Neuron (in vitro differentiated cells): ENCODE measurements around the gene MORC4.

ENCODE experiments used
- H2AFZ ChIP-seq: one replicate; pipeline ENCODE4 v1.6.1; 2013; ENCODE audit warnings: low read depth, mild to moderate bottlenecking, inconsistent platforms, low read length, moderate library complexity
- H3K27me3 ChIP-seq: one replicate; pipeline ENCODE4 v1.6.1; 2013; ENCODE audit warnings: low read length; ENCODE audit not compliant: insufficient read depth
- H3K36me3 ChIP-seq: one replicate; pipeline ENCODE4 v1.6.1; 2013; ENCODE audit warnings: low read length; ENCODE audit not compliant: insufficient read depth
- H3K4me1 ChIP-seq: one replicate; pipeline ENCODE4 v1.6.1; 2013; ENCODE audit warnings: low read length; ENCODE audit not compliant: insufficient read depth
- H3K4me3 ChIP-seq: 2 replicates; pipeline ENCODE4 v1.5.1; 2013; ENCODE audit warnings: mild to moderate bottlenecking, low read length, moderate library complexity
- H3K9me3 ChIP-seq: one replicate; pipeline ENCODE4 v1.6.1; 2013; ENCODE audit warnings: low read length

Gene MORC4

DNA sequence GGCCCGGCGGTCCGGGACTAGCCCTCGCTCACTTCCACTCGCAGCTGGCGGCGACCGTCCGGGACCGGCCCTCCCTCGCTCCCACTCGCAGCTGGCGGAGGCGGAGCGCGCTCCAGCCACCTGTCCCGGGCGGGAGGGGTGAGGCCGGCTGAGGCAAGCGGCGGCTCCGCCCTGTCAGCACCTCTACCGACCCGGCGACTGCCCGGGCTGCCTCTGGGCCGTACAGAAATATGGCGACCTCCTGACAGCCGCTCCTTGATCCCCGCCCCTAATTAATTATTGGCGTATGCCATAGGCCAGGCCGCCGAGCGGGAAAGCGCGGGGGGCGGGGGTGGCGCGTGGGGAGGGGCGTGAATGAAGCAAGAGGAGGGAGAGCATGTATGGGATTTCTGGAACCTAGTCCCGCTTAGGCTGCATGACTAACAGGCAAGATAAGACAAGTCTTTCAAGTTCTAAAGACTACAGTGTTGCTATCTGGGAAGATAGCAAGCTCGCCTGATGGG, at the start of gene MORC4:
TSS of gene MORC4 (minus strand) at position 200 of the 503 bp plus-strand sequence. CDS start 243 bp downstream, outside the sequence.
- H3K9me3 ChIP-seq: peaks cover 2% of the 10 kb centered on the region
- peak within 1 kb of the TSS; percentile 21 for H2AFZ ChIP-seq
- H3K36me3 ChIP-seq: no peaks in the 10 kb centered on the region
- H3K4me3 ChIP-seq: peak within 1 kb of the TSS; percentile 70
- H3K4me1 ChIP-seq: no peaks in the 10 kb centered on the region
- H3K27me3 ChIP-seq: no peaks in the 10 kb centered on the region

GRCh38 chrX:107047622-107048021, 47.6 kb upstream of the MORC4 start:
- Histone ChIP-seq H3K4me1 (no peaks in the 10 kb centered on the region), H3K36me3 (no peaks in the 10 kb centered on the region), H3K9me3 (no peaks in the 10 kb centered on the region), H3K27me3 (no peaks in the 10 kb centered on the region), H3K4me3 (no peak overlapping the region), H2AFZ (no peak overlapping the region)

- H3K4me1 ChIP-seq: no peaks in the 10 kb centered on the region
- peaks cover 2% of the 10 kb centered on the region for H3K27me3 ChIP-seq
- no peak overlapping the region for H3K4me3 ChIP-seq
- no peaks in the 10 kb centered on the region for H3K36me3 ChIP-seq
- no peaks in the 10 kb centered on the region for H3K9me3 ChIP-seq
- no peak overlapping the region for H2AFZ ChIP-seq
Measured at GRCh38 chrX:107029752-107030151, 29.7 kb upstream of the MORC4 start.

DNA sequence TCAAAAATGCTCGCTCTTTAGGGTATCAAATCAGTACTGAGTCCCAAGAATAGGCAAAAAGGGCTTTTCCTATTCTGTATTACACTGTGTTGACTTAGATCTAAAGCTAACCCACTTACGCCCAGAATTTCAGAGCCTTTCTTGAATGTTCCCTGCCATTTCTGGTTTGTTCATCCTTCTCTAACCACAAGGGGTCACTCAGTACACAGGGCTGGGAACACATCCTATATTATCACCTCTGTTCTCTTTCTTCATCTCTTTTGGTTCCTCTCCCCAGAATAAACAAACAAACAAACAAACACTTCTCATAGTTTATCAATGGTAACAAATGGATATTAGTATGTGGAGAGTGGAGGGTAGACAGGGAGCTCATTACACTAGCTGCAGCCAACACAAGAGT, 25.5 kb upstream of the MORC4 start:
- no peak overlapping the region for H2AFZ ChIP-seq
- no peaks in the 10 kb centered on the region for H3K27me3 ChIP-seq
- H3K4me3 ChIP-seq: no peak overlapping the region
- H3K36me3 ChIP-seq: no peaks in the 10 kb centered on the region
- H3K9me3 ChIP-seq: no peaks in the 10 kb centered on the region
- H3K4me1 ChIP-seq: no peaks in the 10 kb centered on the region

- Histone ChIP-seq H3K27me3 (no peaks in the 10 kb centered on the region), H3K4me1 (no peaks in the 10 kb centered on the region), H3K4me3 (no peak overlapping the region), H3K36me3 (no peaks in the 10 kb centered on the region), H2AFZ (no peak overlapping the region), H3K9me3 (no peaks in the 10 kb centered on the region)
Measured at GRCh38 chrX:107014936-107015335, 14.9 kb upstream of the MORC4 start.

- no peak overlapping the region for H3K4me3 ChIP-seq
- no peaks in the 10 kb centered on the region for H3K9me3 ChIP-seq
- no peaks in the 10 kb centered on the region for H3K27me3 ChIP-seq
- no peaks in the 10 kb centered on the region for H3K36me3 ChIP-seq
- H3K4me1 ChIP-seq: no peaks in the 10 kb centered on the region
- H2AFZ ChIP-seq: no peak overlapping the region
Measured at GRCh38 chrX:107008034-107008433, 8.0 kb upstream of the MORC4 start.

DNA sequence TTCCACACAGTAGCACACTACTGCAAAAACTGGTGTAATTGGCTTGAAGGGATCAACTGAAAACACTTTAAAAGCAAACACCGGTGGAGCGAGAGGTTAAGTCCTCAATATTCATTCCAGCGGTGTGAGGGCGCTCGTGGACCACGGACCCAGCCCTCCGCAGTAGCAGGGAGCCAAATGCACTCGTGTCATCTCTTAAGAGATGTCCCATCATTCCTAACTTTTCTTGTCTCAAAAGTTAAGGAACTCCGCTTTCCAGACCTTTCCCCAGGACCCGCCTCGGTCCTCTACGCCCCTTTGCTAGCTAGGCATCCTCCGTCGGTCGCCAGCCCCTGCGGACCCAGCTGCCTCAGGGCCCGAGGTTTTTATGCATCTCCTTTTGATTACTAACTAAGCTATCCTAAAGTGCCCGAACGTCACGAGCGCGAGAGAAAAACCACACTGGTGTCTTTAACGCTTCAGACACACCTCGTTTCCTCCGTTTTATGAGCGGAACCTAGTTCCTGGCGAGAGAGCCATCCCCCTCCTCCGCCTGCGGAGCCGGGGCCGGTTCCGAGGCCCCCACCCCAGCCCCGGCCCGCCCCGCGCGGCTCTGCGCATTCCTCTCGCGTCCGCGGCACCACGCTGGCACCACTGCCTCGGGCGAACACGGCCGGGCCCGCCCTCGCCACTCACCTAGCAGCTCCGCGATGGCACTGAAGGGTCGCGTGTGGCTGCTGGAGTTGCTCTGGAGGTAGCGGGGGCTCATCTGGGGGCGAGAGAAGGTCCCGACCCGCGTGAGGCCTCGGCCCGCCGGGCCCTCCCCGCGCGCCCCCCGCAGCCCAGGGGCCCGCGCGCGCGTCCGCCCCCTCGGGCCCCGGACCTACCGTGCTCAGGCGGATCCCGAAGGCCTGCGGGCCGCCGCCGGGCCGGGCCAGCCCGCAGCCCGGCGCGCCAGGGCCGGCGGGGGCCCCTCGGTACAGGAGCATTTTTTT, 723 bp downstream of the MORC4 start:
- peaks cover 2% of the 10 kb centered on the region for H3K9me3 ChIP-seq
- H3K4me1 ChIP-seq: no peaks in the 10 kb centered on the region
- H3K4me3 ChIP-seq: peak overlapping the region; percentile 70
- H3K27me3 ChIP-seq: no peaks in the 10 kb centered on the region
- H3K36me3 ChIP-seq: no peaks in the 10 kb centered on the region
- H2AFZ ChIP-seq: peak overlapping the region; percentile 21

DNA sequence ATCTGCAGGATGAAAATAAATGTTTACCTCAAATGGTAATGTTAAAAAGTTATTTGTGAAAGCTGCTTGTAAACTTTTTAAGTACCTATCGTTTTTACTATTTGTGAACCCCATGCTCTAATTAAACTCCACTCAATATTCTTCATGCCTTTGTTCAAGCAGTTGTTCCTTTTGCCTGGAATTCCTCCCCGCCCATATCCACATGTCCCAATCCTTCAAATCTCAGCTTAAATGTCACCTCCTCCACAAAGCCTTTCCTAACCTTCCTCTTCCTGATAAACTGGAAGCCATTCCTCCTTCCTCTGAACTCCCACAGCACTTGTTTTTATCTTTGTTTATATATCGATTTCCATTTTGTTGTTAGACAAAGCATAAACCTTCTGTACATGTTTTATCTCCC, 2.4 kb downstream of the MORC4 start:
- Histone ChIP-seq H2AFZ (no peak overlapping the region), H3K4me1 (no peaks in the 10 kb centered on the region), H3K4me3 (no peak overlapping the region)

DNA sequence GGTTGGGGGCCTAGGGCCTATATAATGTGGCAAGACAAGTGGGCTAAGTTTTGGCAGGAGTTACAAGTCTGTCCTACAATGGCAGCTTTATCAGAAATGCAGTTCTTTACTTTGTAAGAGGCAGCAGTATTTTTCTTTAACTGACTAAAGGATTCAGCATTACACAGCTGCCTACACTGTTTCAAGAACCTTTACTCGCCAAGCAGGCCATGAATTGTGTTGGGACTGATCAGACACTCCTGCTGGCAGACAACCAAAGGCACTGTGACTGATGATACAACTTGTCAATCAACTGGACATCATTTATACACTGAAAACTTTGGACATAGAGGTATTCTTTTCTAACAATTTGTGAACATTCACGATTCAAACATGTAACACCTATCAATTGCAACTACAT, 4.3 kb downstream of the MORC4 start:
- Histone ChIP-seq H2AFZ (no peak overlapping the region), H3K36me3 (no peaks in the 10 kb centered on the region), H3K27me3 (no peaks in the 10 kb centered on the region), H3K4me1 (no peaks in the 10 kb centered on the region), H3K4me3 (no peak overlapping the region), H3K9me3 (peaks cover 2% of the 10 kb centered on the region)

More for the DNA sequence above, 2.4 kb downstream of the MORC4 start:
- Histone ChIP-seq H3K9me3 (peaks cover 2% of the 10 kb centered on the region), H3K27me3 (no peaks in the 10 kb centered on the region), H3K36me3 (no peaks in the 10 kb centered on the region)

GRCh38 chrX:106987488-106987887, 12.5 kb downstream of the MORC4 start:
- Histone ChIP-seq H2AFZ (no peak overlapping the region), H3K4me3 (no peak overlapping the region), H3K4me1 (no peaks in the 10 kb centered on the region), H3K9me3 (no peaks in the 10 kb centered on the region), H3K27me3 (no peaks in the 10 kb centered on the region), H3K36me3 (no peaks in the 10 kb centered on the region)

- Histone ChIP-seq H3K27me3 (no peaks in the 10 kb centered on the region), H3K36me3 (no peaks in the 10 kb centered on the region), H2AFZ (no peak overlapping the region), H3K4me3 (no peak overlapping the region), H3K4me1 (no peaks in the 10 kb centered on the region), H3K9me3 (no peaks in the 10 kb centered on the region)
Measured at GRCh38 chrX:106980952-106981626, 18.9 kb downstream of the MORC4 start.

- Histone ChIP-seq H3K36me3 (no peaks in the 10 kb centered on the region), H3K4me3 (no peak overlapping the region), H3K9me3 (no peaks in the 10 kb centered on the region), H3K4me1 (no peaks in the 10 kb centered on the region), H2AFZ (no peak overlapping the region), H3K27me3 (no peaks in the 10 kb centered on the region)
Measured at GRCh38 chrX:106976416-106976815, 23.6 kb downstream of the MORC4 start.

DNA sequence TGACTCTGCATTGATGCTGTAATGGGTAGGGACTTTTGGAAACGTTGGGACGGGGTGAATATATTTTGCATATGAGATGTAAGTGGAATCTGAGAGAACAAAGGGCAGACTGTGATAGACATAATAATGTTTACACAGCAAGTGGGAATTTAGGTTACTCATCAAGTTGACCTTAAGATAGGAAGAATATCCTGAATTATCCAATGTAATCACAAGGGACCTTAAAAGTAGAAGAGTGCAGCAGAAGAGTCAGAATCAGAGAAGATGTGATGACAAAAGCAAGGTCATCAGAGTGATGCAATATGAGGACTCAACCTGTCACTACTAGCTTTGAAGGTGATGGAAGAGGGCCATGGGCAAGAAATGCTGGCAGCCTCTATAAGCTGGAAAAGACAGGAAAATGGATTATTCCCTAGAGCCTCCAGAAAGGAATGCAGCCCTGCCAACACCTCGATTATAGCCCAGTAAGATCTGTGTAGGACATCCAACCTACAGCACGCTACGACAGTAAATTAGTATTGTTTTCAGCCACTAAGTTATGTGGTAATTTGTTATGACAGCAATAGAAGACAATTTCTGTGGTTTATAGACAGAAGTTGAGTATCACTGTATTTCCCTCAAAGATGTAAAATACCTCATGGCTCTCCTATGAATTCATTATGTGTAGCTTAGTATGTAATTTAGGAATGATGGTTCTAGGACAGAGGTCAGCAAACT, 26.4 kb downstream of the MORC4 start:
- Histone ChIP-seq H3K4me3 (no peak overlapping the region), H2AFZ (no peak overlapping the region), H3K4me1 (no peaks in the 10 kb centered on the region), H3K27me3 (no peaks in the 10 kb centered on the region), H3K9me3 (no peaks in the 10 kb centered on the region), H3K36me3 (no peaks in the 10 kb centered on the region)
